ENCODE results near the gene FKBP4. TPM values are rescaled to one million over a fixed set of nuclear protein-coding genes. Genes with fewer than 3 reads are reported as not detected.

FKBP4 gene
- total and polyA plus RNA-seq, 2 experiments from 2014 or later = 126 to 223 TPM

GRCh38 chr12:2773199-2773875 is 21.4 kb upstream of the FKBP4 start:
- Histone ChIP-seq H3K36me3 (ENCODE audit: insufficient read depth) (no peaks in the 10 kb centered on the region), H3K27me3 (ENCODE audit: insufficient read depth) (no peaks in the 10 kb centered on the region), H3K27ac (ENCODE audit: low read depth) (no peak overlapping the region), H3K4me2 (no peak overlapping the region), H3K9me2 (ENCODE audit: insufficient read depth) (0 out of 2 replicates have a peak, but pooled peaks cover 4% of the 10 kb centered on the region), H4K20me1 (replicated peaks; ENCODE audit: insufficient read depth) (no peaks in the 10 kb centered on the region), H3K4me3 (no peak overlapping the region), H2AFZ (no peak overlapping the region), H3K79me2 (replicated peaks; ENCODE audit: insufficient read depth) (no peaks in the 10 kb centered on the region), H3F3A (replicated peaks; ENCODE audit: low read depth) (no peaks in the 10 kb centered on the region), H3K4me1 (ENCODE audit: insufficient read depth) (peaks cover 11% of the 10 kb centered on the region)
- no peaks in the 10 kb centered on the region; the same call in 2 of the 3 replicates for H3K9me3 Mint-ChIP-seq
- TF ChIP-seq, protein P1, sequence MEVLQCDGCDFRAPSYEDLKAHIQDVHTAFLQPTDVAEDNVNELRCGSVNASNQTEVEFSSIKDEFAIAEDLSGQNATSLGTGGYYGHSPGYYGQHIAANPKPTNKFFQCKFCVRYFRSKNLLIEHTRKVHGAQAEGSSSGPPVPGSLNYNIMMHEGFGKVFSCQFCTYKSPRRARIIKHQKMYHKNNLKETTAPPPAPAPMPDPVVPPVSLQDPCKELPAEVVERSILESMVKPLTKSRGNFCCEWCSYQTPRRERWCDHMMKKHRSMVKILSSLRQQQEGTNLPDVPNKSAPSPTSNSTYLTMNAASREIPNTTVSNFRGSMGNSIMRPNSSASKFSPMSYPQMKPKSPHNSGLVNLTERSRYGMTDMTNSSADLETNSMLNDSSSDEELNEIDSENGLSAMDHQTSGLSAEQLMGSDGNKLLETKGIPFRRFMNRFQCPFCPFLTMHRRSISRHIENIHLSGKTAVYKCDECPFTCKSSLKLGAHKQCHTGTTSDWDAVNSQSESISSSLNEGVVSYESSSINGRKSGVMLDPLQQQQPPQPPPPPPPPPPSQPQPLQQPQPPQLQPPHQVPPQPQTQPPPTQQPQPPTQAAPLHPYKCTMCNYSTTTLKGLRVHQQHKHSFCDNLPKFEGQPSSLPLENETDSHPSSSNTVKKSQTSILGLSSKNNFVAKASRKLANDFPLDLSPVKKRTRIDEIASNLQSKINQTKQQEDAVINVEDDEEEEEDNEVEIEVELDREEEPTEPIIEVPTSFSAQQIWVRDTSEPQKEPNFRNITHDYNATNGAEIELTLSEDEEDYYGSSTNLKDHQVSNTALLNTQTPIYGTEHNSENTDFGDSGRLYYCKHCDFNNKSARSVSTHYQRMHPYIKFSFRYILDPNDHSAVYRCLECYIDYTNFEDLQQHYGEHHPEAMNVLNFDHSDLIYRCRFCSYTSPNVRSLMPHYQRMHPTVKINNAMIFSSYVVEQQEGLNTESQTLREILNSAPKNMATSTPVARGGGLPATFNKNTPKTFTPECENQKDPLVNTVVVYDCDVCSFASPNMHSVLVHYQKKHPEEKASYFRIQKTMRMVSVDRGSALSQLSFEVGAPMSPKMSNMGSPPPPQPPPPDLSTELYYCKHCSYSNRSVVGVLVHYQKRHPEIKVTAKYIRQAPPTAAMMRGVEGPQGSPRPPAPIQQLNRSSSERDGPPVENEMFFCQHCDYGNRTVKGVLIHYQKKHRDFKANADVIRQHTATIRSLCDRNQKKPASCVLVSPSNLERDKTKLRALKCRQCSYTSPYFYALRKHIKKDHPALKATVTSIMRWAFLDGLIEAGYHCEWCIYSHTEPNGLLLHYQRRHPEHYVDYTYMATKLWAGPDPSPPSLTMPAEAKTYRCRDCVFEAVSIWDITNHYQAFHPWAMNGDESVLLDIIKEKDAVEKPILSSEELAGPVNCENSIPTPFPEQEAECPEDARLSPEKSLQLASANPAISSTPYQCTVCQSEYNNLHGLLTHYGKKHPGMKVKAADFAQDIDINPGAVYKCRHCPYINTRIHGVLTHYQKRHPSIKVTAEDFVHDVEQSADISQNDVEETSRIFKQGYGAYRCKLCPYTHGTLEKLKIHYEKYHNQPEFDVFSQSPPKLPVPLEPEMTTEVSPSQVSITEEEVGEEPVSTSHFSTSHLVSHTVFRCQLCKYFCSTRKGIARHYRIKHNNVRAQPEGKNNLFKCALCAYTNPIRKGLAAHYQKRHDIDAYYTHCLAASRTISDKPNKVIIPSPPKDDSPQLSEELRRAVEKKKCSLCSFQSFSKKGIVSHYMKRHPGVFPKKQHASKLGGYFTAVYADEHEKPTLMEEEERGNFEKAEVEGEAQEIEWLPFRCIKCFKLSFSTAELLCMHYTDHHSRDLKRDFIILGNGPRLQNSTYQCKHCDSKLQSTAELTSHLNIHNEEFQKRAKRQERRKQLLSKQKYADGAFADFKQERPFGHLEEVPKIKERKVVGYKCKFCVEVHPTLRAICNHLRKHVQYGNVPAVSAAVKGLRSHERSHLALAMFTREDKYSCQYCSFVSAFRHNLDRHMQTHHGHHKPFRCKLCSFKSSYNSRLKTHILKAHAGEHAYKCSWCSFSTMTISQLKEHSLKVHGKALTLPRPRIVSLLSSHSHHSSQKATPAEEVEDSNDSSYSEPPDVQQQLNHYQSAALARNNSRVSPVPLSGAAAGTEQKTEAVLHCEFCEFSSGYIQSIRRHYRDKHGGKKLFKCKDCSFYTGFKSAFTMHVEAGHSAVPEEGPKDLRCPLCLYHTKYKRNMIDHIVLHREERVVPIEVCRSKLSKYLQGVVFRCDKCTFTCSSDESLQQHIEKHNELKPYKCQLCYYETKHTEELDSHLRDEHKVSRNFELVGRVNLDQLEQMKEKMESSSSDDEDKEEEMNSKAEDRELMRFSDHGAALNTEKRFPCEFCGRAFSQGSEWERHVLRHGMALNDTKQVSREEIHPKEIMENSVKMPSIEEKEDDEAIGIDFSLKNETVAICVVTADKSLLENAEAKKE (CRISPR knock-in tag; IDR thresholded peaks at IDR 0.05) = no peak
- TF ChIP-seq POLR2AphosphoS5 (IDR thresholded peaks at IDR 0.05; ENCODE audit: low read depth) = no peak
- TF ChIP-seq EZH2phosphoT487 (IDR thresholded peaks at IDR 0.05; ENCODE audit: unreplicated experiment) = no peak
- TF ChIP-seq JUNB (IDR thresholded peaks at IDR 0.05; ENCODE audit: unreplicated experiment) = no peak
- TF ChIP-seq ZNF331 (CRISPR knock-in tag; IDR thresholded peaks at IDR 0.05; ENCODE audit: low read depth) = no peak
- ATAC-seq (no peak), DNase-seq (ENCODE audit: low spot score) (no peak)
- H3K4me3 Mint-ChIP-seq = no peak overlapping the region
- no peak overlapping the region for H3K27ac Mint-ChIP-seq
- H3K27me3 Mint-ChIP-seq (ENCODE audit: insufficient read depth, low read depth, poor library complexity) = peaks cover 12% of the 10 kb centered on the region
- H3K36me3 Mint-ChIP-seq (ENCODE audit: low read depth) = peaks cover 3% of the 10 kb centered on the region; the same call in 1 of the 3 replicates
- H3K4me1 Mint-ChIP-seq = peaks cover 12% of the 10 kb centered on the region

DNA sequence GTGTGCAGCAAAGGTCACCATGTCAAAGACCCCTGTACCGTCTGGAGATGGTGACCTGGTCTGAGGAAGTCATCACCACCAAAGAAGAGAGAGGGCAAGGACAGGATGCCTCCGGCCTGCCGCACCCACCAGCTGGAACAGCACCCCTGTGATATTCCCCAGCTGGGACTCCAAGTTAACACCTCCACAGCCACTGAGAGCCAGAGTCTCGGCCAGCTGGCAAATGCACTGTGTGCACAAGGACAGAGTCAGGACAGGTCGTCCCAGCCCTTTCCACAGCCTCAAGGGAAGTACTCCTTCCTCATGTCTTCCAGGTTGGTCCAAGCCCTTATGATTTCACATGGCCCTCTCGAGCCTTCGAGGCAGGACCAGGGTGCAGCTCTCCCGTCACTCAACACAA is 19.3 kb upstream of the FKBP4 start:
- H3K4me2 ChIP-seq = no peak overlapping the region
- H3K4me3 Mint-ChIP-seq = no peak overlapping the region
- H3K4me1 ChIP-seq (ENCODE audit: insufficient read depth) = peaks cover 21% of the 10 kb centered on the region
- no peaks in the 10 kb centered on the region for H3K27me3 ChIP-seq (ENCODE audit: insufficient read depth)
- no peak overlapping the region for H3K27ac ChIP-seq (ENCODE audit: low read depth)
- ATAC-seq (no peak), DNase-seq (ENCODE audit: low spot score) (no peak)
- H3K27me3 Mint-ChIP-seq (ENCODE audit: insufficient read depth, low read depth, poor library complexity) = peaks cover 10% of the 10 kb centered on the region
- H3K79me2 ChIP-seq (replicated peaks; ENCODE audit: insufficient read depth) = no peaks in the 10 kb centered on the region
- H3K4me3 ChIP-seq = no peak overlapping the region
- H3K36me3 ChIP-seq (ENCODE audit: insufficient read depth) = no peaks in the 10 kb centered on the region
- H3K9me2 ChIP-seq (ENCODE audit: insufficient read depth) = 0 out of 2 replicates have a peak, but pooled peaks cover 4% of the 10 kb centered on the region
- no peaks in the 10 kb centered on the region for H3F3A ChIP-seq (replicated peaks; ENCODE audit: low read depth)
- H3K4me1 Mint-ChIP-seq = peaks cover 26% of the 10 kb centered on the region
- peaks cover 2% of the 10 kb centered on the region; the same call in 1 of the 3 replicates for H3K36me3 Mint-ChIP-seq (ENCODE audit: low read depth)
- peaks cover 1% of the 10 kb centered on the region; the same call in 2 of the 3 replicates for H3K9me3 Mint-ChIP-seq
- H2AFZ ChIP-seq = no peak overlapping the region
- H4K20me1 ChIP-seq (replicated peaks; ENCODE audit: insufficient read depth) = no peaks in the 10 kb centered on the region
- H3K27ac Mint-ChIP-seq = no peak overlapping the region
- no peak for TF ChIP-seq CREB1 (CRISPR knock-in tag; IDR thresholded peaks at IDR 0.05; ENCODE audit: low read depth)
- TF ChIP-seq JUNB (IDR thresholded peaks at IDR 0.05; ENCODE audit: unreplicated experiment) = no peak
- TF ChIP-seq EZH2 (IDR thresholded peaks at IDR 0.05; ENCODE audit: low read depth, unreplicated experiment) = no peak
- TF ChIP-seq NANOG (IDR thresholded peaks at IDR 0.05; ENCODE audit: borderline replicate concordance) = no peak
- no peak for TF ChIP-seq EZH2phosphoT487 (IDR thresholded peaks at IDR 0.05; ENCODE audit: unreplicated experiment)

Data from GM23338 (cell line).